Cerebellar nuclear complex (tissue), 1 donor: ENCODE results near the gene OR1S2.
"Not testable (repeated sequence)": the region's sequence is repeated elsewhere in the genome, so short reads cannot be mapped to it uniquely, and the experiment has no call there.

Experiments used
- DNase-seq, 2 experiments: peaks; one replicate each; lab custom pipeline; 2025; lab: John Stamatoyannopoulos, UW

Gene OR1S2

DNA sequence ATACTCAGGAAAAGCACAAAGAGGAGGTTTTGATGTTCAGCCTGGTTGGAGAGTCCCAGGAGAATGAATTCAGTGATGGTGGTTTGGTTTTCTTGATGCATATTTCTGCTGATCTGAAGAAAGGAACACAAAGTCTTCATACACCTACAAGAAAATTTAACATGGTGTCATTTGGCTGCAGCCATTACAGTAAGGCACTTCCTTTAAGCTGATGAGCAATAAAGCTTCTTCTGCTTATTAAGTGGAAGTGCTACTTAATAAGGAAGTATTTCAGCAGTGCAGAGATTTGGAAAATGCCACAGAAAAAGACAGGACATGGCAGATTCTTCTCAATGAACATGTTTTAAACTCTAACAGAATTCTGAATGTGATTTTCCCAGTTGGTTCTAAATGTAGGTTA lies at the start of gene OR1S2:
OR1S2 (minus strand) TSS at position 101 of the 400 bp plus-strand sequence; CDS start at position 101, 0 bp downstream.
- DNase-seq, result no peak

DNA sequence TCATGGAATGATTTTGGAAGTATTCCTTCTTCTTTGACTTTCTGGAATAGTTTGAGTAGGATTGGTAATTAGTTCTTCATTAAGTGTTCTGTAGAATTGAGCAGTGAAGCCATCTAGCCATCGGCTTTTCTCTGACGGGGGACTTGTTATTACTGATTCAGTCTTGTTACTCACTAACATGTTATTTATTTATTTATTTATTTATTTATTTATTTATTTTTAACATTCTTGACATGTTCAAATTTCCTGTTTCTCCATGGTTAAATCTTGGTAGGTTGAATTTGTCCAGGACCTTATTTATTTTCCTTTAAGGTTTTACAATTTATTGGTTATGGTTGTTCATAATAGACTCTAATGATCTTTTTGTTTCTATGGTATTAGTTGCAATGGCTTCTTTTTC lies 40.0 kb upstream of the OR1S2 start:
- no peak for DNase-seq

DNA sequence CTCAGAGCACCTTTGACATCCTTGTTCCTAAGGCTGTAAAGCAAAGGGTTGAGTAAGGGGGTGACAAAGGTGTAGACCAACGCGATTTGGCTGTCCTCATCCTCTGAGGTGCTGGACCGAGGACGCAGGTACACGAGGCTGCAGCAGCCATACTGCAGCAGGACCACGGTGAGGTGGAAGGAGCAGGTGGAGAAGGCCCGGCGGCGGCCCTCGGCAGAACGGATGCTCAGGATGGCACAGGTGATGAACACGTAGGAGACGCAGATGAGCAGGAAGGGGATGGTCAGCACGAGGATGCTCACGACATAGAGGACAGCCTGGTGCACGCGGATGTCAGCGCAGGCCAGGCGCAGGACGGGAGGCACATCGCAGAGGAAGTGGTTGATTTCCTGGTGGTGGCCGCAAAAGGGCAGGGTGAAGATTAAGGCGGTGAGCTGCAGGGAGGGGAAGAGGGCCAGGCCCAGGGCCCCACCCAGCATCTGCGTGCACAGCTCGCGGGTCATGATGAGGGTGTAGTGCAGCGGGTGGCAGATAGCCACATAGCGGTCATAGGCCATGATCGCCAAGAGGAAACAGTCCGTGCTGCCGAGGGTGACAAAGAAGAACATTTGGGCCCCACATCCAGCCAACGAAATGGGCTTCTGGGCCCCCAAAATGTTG lies 24.1 kb upstream of the OR1S2 start:
- no peak for DNase-seq

- DNase-seq, result no peak
Measured at GRCh38 chr11:58222721-58223120, 18.8 kb upstream of the OR1S2 start.

DNA sequence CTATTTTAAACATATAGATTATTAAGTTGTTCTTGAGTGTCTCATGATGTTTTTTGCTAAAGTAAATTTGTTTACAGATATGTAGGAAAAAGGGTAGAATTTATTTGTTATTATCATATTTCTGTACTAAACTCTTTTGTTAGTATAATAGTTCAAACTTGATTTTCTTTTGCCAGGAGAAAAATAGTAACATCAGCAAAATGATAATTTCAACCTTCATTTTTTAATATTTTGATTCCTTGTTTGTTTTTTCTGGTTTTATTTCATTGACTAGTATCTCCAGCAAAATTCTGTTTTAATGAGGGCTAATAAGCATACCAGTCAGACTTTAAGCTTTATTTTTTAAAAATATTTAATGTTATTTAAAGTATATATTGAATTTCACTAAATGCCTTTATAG lies 12.5 kb upstream of the OR1S2 start:
- no peak for DNase-seq

- not testable (repeated sequence) for DNase-seq
Measured at GRCh38 chr11:58212420-58212819, 8.5 kb upstream of the OR1S2 start, which contains the start of gene OR1S1. Gene OR1S1, plus strand, starts transcription at chr11:58212720.

GRCh38 chr11:58199271-58199670 lies 4.7 kb downstream of the OR1S2 start:
- DNase-seq, result no peak

- DNase-seq, result no peak
Measured at GRCh38 chr11:58195939-58196338, 8.0 kb downstream of the OR1S2 start.

DNA sequence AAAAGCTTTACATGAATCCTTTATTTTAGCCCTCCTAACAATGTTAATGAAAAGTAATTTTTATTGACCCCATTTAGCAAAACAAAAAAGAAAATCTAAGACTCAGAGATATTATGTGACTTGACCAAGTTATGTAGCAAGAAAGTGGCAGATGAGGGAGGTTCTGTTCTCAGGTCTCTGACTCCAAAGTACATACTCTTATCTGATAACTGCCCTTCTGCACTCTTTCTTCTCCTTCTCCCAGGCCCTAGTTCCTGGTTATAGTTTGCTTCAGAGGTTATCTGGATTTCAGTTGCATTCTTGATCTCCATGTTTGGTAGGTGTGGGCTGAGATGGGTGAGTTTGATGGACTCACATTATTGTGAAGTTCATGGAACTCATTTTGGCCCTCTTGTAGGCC lies 10.6 kb downstream of the OR1S2 start:
- DNase-seq, result no peak

DNA sequence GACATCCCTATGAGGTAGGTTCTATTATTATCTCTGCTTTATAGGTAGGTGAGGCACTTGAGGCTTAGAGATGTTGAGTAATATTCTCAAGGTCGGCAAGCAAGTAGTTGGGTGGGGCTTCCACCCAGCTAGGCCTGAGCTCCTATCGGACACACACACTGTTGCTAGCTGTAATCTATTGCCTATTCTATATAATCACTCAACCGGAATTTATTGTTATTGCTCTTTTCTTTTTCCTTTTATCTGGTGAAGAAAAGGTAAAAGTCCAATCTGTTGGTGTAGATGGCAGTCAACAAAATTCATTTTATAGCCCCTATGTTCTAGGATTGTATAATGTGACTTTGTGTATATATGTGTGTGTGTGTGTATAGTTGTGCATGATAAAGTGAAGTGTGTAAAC lies 11.7 kb downstream of the OR1S2 start:
- DNase-seq, result no peak

GRCh38 chr11:58188770-58189169 lies 15.2 kb downstream of the OR1S2 start, which contains the start of gene OR9Q2:
Gene OR9Q2, plus strand, starts transcription at chr11:58189070. Its CDS starts 1,421 bp downstream, at chr11:58190491.
- no peak for DNase-seq

DNA sequence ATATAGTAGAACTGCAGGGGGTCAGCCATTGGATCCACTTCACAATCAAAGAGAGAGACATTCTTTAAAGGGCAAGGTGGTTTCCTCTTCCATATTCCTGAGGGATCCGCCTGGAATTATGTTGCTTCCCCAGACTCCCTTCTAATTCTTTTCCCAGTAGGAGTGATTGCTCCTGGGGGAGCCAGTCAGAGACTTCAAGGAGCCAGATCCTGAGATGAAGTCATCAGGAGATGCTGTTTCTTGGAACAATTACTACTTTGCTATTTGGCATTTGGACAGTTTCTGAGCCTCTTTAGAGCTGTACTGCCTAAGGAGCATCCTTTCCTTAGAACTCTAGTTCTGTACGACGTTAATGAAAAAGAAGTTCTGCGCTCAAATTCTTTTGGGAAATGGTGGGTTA lies 17.0 kb downstream of the OR1S2 start:
- DNase-seq, result no peak

- DNase-seq, result no peak
Measured at GRCh38 chr11:58179648-58180047, 24.3 kb downstream of the OR1S2 start.

GRCh38 chr11:58178444-58178843 lies 25.5 kb downstream of the OR1S2 start:
- no peak for DNase-seq

GRCh38 chr11:58177409-58178054 lies 26.4 kb downstream of the OR1S2 start:
- DNase-seq, result no peak

DNA sequence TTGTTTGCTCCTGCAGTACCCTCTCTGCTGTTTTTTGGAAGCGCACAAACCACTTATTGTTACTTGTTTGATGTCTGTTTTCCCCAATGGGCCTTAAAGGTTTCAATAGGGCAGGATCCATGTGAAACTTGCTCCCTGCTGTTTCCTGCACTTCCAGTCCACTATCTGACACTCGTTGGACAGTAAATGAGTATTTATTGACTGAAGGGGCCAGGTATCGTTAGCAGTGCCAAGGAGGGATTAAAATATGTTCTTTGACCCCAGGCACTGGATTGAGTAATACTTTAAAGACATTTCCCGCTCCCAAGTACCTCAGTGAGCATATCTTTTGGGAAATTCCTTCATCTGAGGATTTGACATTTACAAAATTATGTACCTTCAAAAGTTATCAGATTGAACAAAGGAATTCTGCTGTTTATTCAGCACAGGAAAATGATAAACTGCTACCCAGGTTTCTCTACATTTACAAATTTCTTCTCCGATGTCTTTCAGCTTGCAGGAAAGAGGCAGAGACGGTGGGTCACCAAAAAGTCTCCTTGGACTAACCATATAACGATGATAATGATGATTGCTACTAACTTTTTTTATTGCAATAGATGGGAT lies 38.3 kb downstream of the OR1S2 start:
- no peak for DNase-seq

DNA sequence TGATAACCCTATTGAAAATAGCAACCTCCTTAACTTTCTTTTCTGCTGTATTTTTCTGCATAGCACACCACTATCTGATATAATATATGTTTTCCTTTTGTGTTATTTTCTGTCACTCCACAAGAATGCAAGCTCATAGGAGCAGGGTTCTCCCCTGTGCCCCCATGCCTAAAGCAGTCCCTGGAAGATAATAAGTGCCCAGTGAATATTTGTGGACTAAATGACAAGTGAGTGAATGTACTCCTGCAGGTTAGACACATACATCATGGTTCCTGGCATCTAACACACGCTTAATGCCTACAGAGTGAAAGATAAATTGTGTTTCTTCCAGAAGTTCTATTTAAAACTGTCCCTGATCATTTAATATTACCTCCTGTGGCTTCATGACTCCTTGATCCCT lies 39.0 kb downstream of the OR1S2 start:
- no peak for DNase-seq

DNA sequence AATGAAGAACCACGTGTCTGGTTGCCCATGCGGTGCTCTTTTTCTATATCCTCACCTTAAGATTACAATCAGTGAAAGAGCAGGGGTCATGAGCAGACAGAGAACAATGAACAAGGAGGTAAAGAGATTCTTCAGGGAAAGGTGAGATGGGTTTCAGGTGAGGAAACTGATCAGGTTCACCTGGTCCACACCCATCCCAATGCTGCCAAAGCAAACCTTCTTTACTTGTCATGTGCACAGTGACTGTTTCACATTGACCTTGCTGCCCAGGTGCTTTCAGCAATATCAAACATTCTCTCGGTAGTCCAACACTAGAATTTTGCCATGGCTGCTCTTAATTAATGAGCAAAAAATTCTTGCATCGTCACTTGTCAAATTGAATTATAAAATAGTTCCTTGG lies 39.6 kb downstream of the OR1S2 start:
- no peak for DNase-seq
